Skeletal muscle tissue (tissue), 4 donors: ENCODE results near the gene ERP44. TPM values are rescaled to one million over a fixed set of nuclear protein-coding genes. Genes with fewer than 3 reads are reported as not detected.
"Not testable (repeated sequence)": the region's sequence is repeated elsewhere in the genome, so short reads cannot be mapped to it uniquely, and the experiment has no call there.

ENCODE experiments used
- H3K27ac ChIP-seq: one replicate; pipeline ENCODE4 v1.7.0; 2013; ENCODE audit warnings: mild to moderate bottlenecking, low read depth, low read length, inconsistent platforms
- H3K27me3 ChIP-seq, 3 donors: one replicate each; pipeline ENCODE4 v1.7.0; 2013; ENCODE audit warnings: low read length in 3 of 3; ENCODE audit not compliant: control insufficient read depth in 3 of 3, insufficient read depth in 3 of 3
- H3K36me3 ChIP-seq, 3 donors: one replicate each; pipeline ENCODE4 v1.7.0; 2013; ENCODE audit warnings: low read length in 3 of 3; ENCODE audit not compliant: control insufficient read depth in 3 of 3, insufficient read depth in 3 of 3
- H3K4me1 ChIP-seq, 3 donors: one replicate each; pipeline ENCODE4 v1.7.0; 2013; ENCODE audit warnings: low read length in 3 of 3, mild to moderate bottlenecking in 3 of 3; ENCODE audit not compliant: control insufficient read depth in 3 of 3, insufficient read depth in 3 of 3
- H3K4me3 ChIP-seq, 3 donors: one replicate each; pipeline ENCODE4 v1.7.0; 2013; ENCODE audit warnings: low read length in 3 of 3
- H3K9ac ChIP-seq, 3 donors: one replicate each; pipeline ENCODE4 v1.7.0; 2013; ENCODE audit warnings: low read length in 3 of 3, mild to moderate bottlenecking in 3 of 3, moderate library complexity in 2 of 3, low read depth in 1 of 3
- H3K9me3 ChIP-seq, 3 donors: one replicate each; pipeline ENCODE4 v1.7.0; 2013; ENCODE audit warnings: low read length in 3 of 3; ENCODE audit not compliant: control insufficient read depth in 3 of 3
- total RNA-seq: library from RNA; depleted of rRNA; stranded (reverse); fragments of >200 nt; gene quantifications from one replicate; pipeline ENCODE4 v1.2.3, GENCODE V29; 2014
- donor health status: Osteomylitis.

The ERP44 gene
- total RNA-seq, 1 donor from 2014 or later: 9.4 TPM

DNA sequence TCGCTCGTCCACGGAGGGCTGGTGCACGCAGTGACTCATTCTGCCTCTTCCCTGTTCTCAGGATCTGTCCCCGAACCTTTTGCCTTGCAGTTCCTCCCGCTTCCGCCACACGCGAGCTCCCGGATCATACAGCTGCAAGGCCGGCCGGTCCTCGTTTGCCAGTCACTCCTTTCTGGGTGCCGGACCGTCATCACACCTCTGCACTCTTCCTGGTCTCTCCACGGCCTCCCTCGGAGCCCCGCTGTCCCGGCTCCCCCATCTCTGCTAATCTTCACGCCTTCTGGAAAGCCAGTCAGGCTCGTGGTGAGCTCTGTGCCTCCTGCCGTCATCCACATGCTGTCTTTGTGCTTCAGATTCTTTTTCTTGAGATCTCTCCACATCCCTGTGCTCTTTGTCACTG is 100.5 kb downstream of the ERP44 start:
- no peaks in the 10 kb centered on the region for H3K27me3 ChIP-seq
- peaks cover 3 to 9% (median 6%) of the 10 kb centered on the region in 3 donors for H3K36me3 ChIP-seq
- H3K27ac ChIP-seq: no peak overlapping the region
- H3K9me3 ChIP-seq: peaks cover 0 to 2% (median 2%) of the 10 kb centered on the region in 3 donors
- H3K4me3 ChIP-seq: no peak overlapping the region
- no peaks in the 10 kb centered on the region for H3K4me1 ChIP-seq
- no peak overlapping the region for H3K9ac ChIP-seq

DNA sequence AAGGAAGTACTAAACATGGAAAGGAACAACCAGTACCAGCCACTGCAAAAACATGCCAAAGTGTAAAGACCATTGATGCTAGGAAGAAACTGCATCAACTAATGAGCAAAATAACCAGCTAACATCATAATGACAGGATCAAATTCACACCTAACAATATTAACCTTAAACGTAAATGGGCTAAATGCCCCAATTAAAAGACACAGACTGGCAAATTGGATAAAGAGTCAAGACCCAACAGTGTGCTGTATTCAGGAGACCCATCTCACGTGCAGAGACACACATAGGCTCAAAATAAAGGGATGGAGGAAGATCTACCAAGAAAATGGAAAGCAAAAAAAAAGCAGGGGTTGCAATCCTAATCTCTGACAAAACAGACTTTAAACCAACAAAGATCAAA is 108.3 kb downstream of the ERP44 start:
- H3K4me3 ChIP-seq, H3K9me3 ChIP-seq, H3K27ac ChIP-seq, H3K36me3 ChIP-seq, H3K4me1 ChIP-seq, H3K27me3 ChIP-seq, H3K9ac ChIP-seq: not testable (repeated sequence)

DNA sequence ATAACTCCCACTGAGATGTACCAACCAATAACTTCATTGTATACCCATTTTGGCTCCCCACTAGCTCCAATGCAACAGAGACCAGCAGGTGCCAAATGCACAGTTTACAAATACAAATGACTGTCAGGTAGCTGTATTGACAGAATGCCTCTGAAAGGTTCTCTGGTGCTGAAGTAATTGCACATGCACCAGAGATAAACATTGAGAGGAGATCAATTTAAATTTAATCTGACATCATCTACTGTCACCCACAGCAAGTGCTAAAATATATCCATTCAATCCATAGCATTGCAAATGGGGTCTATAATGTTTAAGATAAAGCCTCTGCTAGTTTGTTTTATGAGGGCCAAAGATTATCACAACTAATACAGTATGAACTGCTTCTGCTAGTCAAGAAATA is 112.2 kb downstream of the ERP44 start:
- Histone ChIP-seq H3K9me3 (no peaks in the 10 kb centered on the region), H3K36me3 (peaks cover 0 to 9% (median 2%) of the 10 kb centered on the region in 3 donors), H3K4me1 (no peaks in the 10 kb centered on the region), H3K9ac (no peak overlapping the region), H3K4me3 (no peak overlapping the region), H3K27me3 (no peaks in the 10 kb centered on the region), H3K27ac (no peak overlapping the region)

DNA sequence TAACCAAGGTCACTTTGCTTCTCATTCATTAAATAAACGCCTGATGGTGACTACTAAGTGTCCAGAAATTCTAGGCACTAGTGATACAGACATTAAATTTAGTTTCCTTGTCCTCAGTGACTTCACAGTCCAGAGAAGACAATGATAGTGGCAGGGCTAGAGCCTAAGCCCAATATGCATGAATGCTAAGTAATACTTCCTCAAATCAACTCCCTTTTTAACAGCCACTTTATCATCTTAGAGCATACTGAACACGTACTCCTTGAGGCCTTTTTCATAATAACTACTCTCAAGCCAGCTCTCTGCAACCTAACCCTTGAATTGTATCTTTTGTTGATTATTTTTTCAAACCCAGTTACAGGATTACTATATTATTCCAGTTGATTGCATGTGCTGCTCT is 118.2 kb downstream of the ERP44 start:
- Histone ChIP-seq H3K4me1 (no peaks in the 10 kb centered on the region), H3K27ac (no peak overlapping the region), H3K27me3 (no peaks in the 10 kb centered on the region), H3K4me3 (no peak overlapping the region), H3K9ac (no peak overlapping the region), H3K36me3 (peaks cover 0 to 7% (median 2%) of the 10 kb centered on the region in 3 donors), H3K9me3 (no peaks in the 10 kb centered on the region)

DNA sequence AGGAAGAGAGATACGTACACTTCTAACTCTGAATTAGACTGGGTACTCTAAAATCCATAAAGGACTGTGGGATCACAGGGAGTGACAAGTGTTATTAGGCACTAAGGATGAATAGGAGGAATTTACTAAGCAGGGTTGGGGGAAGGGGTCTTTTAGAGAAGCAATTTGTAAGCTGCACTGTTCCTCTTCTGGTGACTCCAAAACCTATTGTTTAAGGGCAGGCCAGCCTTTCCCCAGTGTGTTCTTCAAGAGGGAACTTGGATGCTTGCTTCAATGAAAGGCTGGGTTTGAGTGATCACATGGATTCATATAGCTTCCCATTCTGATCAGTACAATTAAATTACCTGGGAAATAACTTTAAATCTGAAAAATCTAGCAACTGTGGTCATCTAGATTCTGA is 120.6 kb downstream of the ERP44 start:
- H3K4me3 ChIP-seq: no peak overlapping the region
- peaks cover 0 to 2% (median 2%) of the 10 kb centered on the region in 3 donors for H3K36me3 ChIP-seq
- H3K27me3 ChIP-seq: no peaks in the 10 kb centered on the region
- H3K9me3 ChIP-seq: no peaks in the 10 kb centered on the region
- H3K9ac ChIP-seq: no peak overlapping the region
- H3K4me1 ChIP-seq: no peaks in the 10 kb centered on the region
- no peak overlapping the region for H3K27ac ChIP-seq

DNA sequence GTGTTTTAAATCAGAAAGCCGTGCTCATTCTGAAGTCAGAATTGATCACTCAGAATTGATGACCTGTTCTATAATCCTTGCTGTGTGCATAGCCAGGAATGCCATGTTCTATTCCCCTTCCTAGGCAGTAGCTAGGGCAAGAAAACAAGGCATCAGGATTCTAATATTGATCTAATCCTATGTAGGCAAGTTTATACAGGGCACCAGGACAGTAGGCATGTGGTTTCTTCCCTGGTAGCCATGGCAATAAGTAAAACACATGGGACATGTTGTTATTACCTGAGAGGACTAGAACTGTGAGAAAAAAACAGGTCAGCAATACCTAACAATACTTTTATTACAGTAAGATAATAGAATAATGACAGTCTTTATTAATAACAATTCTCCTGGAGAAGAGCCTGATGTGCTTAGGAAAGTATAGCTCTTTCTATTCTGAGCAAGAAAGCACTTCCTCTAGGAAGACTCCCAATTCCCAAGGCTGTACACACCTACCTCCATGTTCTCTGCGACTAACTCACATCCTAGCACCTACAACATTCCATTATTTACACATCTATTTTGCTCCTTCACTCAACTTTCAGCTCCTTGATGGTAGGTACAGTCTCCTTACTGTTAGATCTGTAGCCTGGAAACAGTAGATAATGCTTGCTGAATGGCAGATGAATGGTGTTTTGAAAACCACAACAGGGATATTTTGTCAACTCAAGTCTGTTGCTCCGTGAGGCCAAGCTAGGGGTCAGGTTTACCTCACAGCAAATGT is 121.6 kb downstream of the ERP44 start:
- Histone ChIP-seq H3K27ac (no peak overlapping the region), H3K9ac (no peak overlapping the region), H3K9me3 (no peaks in the 10 kb centered on the region), H3K27me3 (no peaks in the 10 kb centered on the region), H3K4me1 (no peaks in the 10 kb centered on the region), H3K36me3 (no peaks in the 10 kb centered on the region), H3K4me3 (no peak overlapping the region)

DNA sequence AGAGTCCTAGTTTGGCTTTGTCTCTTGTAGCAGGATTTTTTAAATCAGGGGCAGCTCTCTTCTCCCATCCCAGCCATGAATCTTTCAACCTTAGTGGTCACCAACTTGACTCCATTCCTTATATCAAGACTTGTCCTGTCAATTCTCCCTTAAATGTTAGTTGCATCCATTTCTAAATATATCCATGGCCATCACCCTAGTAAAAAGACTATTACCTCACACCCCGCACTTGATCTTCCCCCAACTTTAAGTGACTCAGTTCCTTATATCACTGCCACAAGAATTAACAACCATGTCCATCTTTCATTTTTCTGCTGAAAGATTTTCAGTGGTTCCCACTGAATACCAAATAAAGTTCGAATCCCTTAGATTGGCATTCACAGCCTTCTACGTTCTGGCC is 125.3 kb downstream of the ERP44 start:
- no peak overlapping the region for H3K4me3 ChIP-seq
- H3K36me3 ChIP-seq: peaks cover 0 to 15% (median 10%) of the 10 kb centered on the region in 3 donors
- H3K9me3 ChIP-seq: no peaks in the 10 kb centered on the region
- no peaks in the 10 kb centered on the region for H3K4me1 ChIP-seq
- H3K9ac ChIP-seq: no peak overlapping the region
- H3K27me3 ChIP-seq: no peaks in the 10 kb centered on the region
- H3K27ac ChIP-seq: no peak overlapping the region

DNA sequence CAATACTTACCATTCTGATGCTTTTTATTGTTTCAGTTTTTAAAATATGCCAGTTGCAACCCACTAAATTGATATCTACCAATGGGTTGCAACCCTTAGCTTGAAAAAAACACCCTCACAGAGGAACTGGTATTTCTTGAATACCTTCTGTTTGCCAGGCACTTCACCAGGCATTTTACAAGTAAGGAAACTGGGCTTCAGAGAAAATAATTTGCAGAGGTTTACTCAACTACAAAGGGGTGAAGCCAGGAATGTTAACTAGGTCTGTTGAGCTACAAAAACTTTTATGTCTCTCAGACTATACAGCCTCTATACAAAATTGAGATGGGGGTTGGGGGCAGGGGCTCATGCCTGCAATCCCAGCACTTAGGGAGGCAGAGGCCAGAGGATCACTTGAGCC is 127.4 kb downstream of the ERP44 start:
- Histone ChIP-seq H3K36me3 (peaks cover 0 to 21% (median 19%) of the 10 kb centered on the region in 3 donors), H3K9me3 (no peaks in the 10 kb centered on the region), H3K4me1 (no peaks in the 10 kb centered on the region), H3K4me3 (no peak overlapping the region), H3K27me3 (no peaks in the 10 kb centered on the region), H3K9ac (no peak overlapping the region), H3K27ac (no peak overlapping the region)

DNA sequence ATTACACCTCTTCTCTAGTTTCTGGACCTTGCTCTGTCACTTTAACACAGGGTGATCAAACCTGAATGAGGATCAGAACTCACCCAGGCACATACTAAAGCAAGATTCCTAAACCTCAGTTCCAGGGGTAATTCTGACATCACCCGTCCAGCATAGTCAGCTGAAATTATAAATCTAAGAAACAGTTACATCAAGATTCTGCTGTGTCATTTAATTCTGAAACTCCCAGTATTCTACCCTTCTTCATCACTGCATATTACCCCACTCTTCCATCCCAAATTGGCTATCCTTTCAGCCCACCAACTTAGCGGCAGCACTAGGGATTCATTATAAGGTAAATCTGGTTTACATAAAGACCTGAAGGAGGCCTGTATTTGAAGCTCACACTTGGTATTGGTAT is 128.3 kb downstream of the ERP44 start:
- Histone ChIP-seq H3K4me1 (no peaks in the 10 kb centered on the region), H3K27ac (no peak overlapping the region), H3K4me3 (no peak overlapping the region), H3K9me3 (no peaks in the 10 kb centered on the region), H3K36me3 (peaks cover 0 to 21% (median 19%) of the 10 kb centered on the region in 3 donors), H3K27me3 (no peaks in the 10 kb centered on the region), H3K9ac (no peak overlapping the region)

DNA sequence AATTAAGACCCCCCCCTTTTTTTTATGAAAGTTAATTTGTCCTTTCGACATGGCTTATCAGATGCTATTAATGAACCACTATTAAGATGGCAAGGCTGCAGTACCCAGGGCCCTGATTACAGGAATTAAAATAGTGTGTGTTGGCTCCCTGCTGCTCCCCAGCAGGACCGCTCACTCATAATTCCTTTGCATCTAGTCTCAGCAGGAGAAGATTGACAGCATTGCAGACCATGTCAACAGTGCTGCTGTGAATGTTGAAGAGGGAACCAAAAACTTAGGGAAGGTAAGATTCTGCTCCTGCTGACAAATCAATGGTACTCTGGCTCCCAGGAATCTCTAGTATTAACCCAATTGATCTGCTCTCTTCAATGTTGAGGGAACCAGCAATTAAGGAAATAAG is 131.3 kb downstream of the ERP44 start:
- Histone ChIP-seq H3K9me3 (no peaks in the 10 kb centered on the region), H3K9ac (no peak overlapping the region), H3K27me3 (no peaks in the 10 kb centered on the region), H3K4me1 (no peaks in the 10 kb centered on the region), H3K4me3 (no peak overlapping the region), H3K27ac (no peak overlapping the region), H3K36me3 (peaks cover 2 to 25% (median 19%) of the 10 kb centered on the region in 3 donors)
